BJ (cell line): ENCODE measurements around the gene TMPRSS12. TPM values are rescaled to one million over a fixed set of nuclear protein-coding genes. Genes with fewer than 3 reads are reported as not detected.

Experiments used
- CTCF ChIA-PET: fragments of 350-600 bp; formaldehyde crosslinking; extraction: SDS; loops from one replicate; lab custom pipeline; 2021; ENCODE audit warnings: antibody characterized with exemption, inconsistent platforms; lab: Yijun Ruan, JAX
- POLR2A ChIA-PET: fragments of 300-600 bp; sonication (Branson Sonifier 250); formaldehyde crosslinking; extraction: SDS; loops from one replicate; lab custom pipeline; 2021; ENCODE audit warnings: antibody characterized with exemption; lab: Charles Lee
- DNase-seq: peaks from one replicate; pipeline ENCODE4 v3.0.0-alpha.2; 2011; ENCODE audit warnings: low read depth
- H3K27me3 ChIP-seq: 2 replicates; pipeline ENCODE4 v1.6.0; 2011; ENCODE audit warnings: low read length; ENCODE audit not compliant: control insufficient read depth, insufficient read depth
- H3K36me3 ChIP-seq: 2 replicates; pipeline ENCODE4 v1.5.1; 2011; ENCODE audit warnings: low read length; ENCODE audit not compliant: control insufficient read depth, insufficient read depth
- H3K4me3 ChIP-seq: 2 replicates; pipeline ENCODE4 v1.5.1; 2011; ENCODE audit warnings: low read depth, mild to moderate bottlenecking, control low read depth, low read length
- polyA plus RNA-seq: library from polyadenylated mRNA; depleted of rRNA; stranded (reverse); fragments of >200 nt; gene quantifications from 2 replicates; pipeline ENCODE4 v1.2.3, GENCODE V29; 2011; rRNA removed
- small RNA-seq: library from RNA; depleted of rRNA; stranded (forward); fragments of <200 nt; gene quantifications from one replicate; pipeline ENCODE3, GENCODE V24; 2012; ENCODE audit warnings: low replicate concordance, low read depth; ENCODE audit not compliant: insufficient read length
- TF ChIP-seq, protein P1 (sequence below): IDR thresholded peaks from 2 replicates; pipeline ENCODE4 v1.5.1; 2011; ENCODE audit warnings: low read depth, mild to moderate bottlenecking, control low read depth, inconsistent platforms, low read length, moderate library complexity; ENCODE audit not compliant: insufficient read depth

The TMPRSS12 gene
- polyA plus RNA-seq, 1 experiment: not detected

DNA sequence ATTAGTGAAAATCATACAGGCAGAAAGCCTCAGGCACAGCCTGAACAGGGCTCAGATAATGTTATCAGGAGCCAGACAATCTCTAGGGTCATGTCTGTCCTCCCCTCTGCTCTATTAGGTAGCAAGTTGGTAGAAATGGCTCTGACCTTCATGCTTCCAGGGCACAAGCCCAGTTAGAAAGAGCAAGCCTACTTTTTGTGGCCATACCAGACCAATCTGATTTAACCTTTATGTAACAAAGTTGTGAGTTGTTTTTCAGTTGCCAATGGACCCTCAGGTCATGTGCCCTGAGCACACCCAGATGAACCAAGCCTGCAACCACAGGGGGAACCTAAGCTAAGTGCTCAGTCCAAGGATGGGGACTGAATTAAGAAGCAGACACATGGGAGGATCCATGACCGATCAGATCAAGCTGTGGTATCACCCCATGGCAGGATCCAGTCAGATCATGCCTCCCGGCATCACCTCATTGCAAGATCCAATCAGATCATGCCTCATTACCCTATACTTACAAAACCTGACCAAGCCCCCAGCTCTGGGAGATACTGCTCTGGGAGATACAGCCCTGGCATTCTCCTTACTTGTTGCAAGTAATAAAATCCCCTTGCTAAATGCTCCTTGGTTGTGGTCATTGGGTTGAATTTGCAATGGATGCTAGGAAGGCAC lies 90.9 kb downstream of the TMPRSS12 start:
- DNase-seq: no peak
- ChIA-PET POLR2A (no interaction called here), CTCF (no interaction called here)
- TF ChIP-seq, protein P1, sequence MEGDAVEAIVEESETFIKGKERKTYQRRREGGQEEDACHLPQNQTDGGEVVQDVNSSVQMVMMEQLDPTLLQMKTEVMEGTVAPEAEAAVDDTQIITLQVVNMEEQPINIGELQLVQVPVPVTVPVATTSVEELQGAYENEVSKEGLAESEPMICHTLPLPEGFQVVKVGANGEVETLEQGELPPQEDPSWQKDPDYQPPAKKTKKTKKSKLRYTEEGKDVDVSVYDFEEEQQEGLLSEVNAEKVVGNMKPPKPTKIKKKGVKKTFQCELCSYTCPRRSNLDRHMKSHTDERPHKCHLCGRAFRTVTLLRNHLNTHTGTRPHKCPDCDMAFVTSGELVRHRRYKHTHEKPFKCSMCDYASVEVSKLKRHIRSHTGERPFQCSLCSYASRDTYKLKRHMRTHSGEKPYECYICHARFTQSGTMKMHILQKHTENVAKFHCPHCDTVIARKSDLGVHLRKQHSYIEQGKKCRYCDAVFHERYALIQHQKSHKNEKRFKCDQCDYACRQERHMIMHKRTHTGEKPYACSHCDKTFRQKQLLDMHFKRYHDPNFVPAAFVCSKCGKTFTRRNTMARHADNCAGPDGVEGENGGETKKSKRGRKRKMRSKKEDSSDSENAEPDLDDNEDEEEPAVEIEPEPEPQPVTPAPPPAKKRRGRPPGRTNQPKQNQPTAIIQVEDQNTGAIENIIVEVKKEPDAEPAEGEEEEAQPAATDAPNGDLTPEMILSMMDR: no peak
- no peaks in the 10 kb centered on the region; the same call in 1 of the 2 replicates for H3K36me3 ChIP-seq
- no peak overlapping the region for H3K4me3 ChIP-seq
- H3K27me3 ChIP-seq: no peaks in the 10 kb centered on the region

DNA sequence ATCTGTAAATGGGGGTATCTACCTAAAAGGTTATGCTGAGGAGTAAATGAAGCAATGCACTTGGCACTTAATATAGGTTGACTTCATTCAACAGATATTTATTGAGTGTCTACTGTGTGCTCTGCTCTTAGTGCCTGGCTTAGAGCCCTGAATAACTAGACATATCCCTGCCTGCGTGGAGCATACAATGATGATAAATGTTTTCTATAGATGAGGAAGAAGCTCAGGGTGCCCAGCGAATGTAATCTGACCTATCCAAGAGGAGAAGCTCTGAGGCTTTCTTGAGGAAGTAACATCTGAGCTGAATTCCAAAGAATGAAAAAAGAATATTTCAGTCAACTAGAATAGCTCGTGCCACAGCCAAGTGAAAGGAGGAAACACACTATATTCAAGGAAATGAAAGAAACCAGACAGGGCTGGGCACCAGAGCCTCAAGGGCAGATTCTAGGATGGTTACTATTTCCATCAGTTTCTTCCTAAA lies 91.7 kb downstream of the TMPRSS12 start:
- TF ChIP-seq, protein P1: no peak
- Histone ChIP-seq H3K36me3 (no peaks in the 10 kb centered on the region; the same call in 1 of the 2 replicates), H3K27me3 (no peaks in the 10 kb centered on the region), H3K4me3 (no peak overlapping the region)
- DNase-seq: no peak
- ChIA-PET POLR2A (interaction anchor here (0.5 kb wide), 2 partner anchors 12 to 94 kb away, joined by 3 read pairs; no protein-coding TSS in a partner anchor), CTCF (no interaction called here)

DNA sequence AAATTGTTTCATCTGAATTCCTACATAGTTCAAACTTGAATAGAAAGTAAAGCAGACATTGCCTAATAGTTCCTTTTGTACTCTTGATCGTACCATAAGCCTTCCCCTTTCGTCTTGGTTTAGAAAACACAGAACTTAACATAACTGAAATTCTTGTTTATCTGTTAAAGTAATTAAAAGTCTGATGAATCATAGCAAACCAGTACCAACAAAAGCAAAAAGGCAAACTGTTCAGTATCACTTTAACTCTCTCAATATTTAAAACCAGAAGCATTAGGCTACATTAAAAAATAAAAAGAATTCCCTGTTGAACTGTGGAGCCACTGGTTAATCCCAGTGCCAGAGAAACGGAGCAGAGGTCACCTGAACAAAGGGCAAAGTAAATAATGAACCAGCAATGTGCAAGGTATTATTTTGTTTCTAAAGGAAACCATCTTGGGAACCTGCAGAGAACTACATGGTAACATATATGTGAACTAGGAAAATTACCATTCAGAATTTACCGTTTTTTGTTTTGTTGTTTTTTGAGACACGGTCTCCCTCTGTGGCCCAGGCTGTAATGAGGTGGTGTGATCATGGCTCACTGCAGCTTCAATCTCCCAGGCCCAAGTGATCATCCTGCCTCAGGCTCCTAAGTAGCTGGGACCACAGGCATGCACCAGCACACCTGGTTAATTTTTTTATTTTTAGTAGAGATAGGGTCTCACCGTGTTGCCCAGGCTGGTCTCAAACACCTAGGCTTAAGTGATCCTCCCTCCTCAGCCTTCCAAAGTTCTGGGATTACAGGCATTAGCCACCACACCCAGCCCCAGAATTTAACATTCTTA lies 92.5 kb downstream of the TMPRSS12 start:
- Histone ChIP-seq H3K36me3 (no peaks in the 10 kb centered on the region; the same call in 1 of the 2 replicates), H3K4me3 (no peak overlapping the region), H3K27me3 (no peaks in the 10 kb centered on the region)
- TF ChIP-seq, protein P1: no peak
- CTCF ChIA-PET: no interaction called here
- peak; percentile 37 for DNase-seq
- POLR2A ChIA-PET: interaction anchor here (0.5 kb wide), 2 partner anchors 13 to 93 kb away, joined by 3 read pairs; no protein-coding TSS in a partner anchor

DNA sequence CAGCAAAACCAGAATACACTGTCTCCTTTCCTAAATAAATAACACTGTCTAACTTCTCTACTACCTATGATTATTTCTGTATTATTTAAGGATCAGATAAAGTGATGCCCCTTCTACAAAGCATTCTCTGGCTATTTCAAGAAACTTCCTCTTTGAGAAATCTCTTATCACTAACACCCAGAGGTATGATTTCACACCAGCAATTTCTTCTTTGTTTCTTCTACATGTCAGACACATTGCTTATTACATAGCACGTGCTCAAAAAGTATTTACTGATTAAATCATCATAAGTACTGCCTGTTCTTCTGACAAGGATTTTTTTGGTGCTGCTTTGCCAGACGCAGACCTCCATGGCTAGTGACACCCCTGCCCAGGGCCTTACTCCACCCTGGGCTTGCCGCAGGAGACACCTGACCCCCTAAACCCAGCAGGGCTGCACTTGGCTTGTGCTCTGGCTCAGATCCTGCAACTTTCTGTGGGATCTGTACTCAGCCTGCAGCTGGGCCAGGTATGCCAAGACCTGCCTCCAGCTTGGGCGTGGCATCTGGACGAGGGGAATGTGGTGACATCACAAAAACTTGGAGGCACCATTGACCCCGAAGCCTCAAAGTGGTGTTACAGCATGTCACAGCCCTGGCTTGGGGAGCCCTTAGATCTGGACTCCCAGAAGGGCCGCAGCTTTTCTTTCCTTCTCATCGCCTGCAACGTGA lies 94.2 kb downstream of the TMPRSS12 start:
- TF ChIP-seq, protein P1: no peak
- no peaks in the 10 kb centered on the region; the same call in 1 of the 2 replicates for H3K36me3 ChIP-seq
- DNase-seq: no peak
- H3K4me3 ChIP-seq: no peak overlapping the region
- H3K27me3 ChIP-seq: no peaks in the 10 kb centered on the region
- ChIA-PET POLR2A (no interaction called here), CTCF (interaction anchor here (0.9 kb wide), 1 partner anchor 282 kb away, joined by 3 read pairs; no protein-coding TSS in a partner anchor)

Small RNA genes lying within 50 kb of the gene (small RNA-seq; reads per million reads assigned to genes)
- gene AC013244.2: not detected
- not detected for gene RN7SL519P

Other genes starting within 250 kb of the TMPRSS12 start
- 69.3 and 72.5 TPM in 2 replicates for gene ATF1, start 78.8 kb upstream of the TMPRSS12 start, polyA plus RNA-seq
- not detected in 2 replicates for gene HIGD1C, start 109.6 kb downstream of the TMPRSS12 start, polyA plus RNA-seq
- 51.4 and 55.4 TPM in 2 replicates for gene SLC11A2, start 183.5 kb downstream of the TMPRSS12 start, polyA plus RNA-seq
- 57.1 and 58.9 TPM in 2 replicates for gene LETMD1, start 205.4 kb downstream of the TMPRSS12 start, polyA plus RNA-seq
- gene CSRNP2, start 240.7 kb downstream of the TMPRSS12 start, polyA plus RNA-seq: 20.9 and 21.0 TPM in 2 replicates